ENCODE results near the gene UBXN6. TPM values are rescaled to one million over a fixed set of nuclear protein-coding genes. Genes with fewer than 3 reads are reported as not detected.

Gene UBXN6
- total RNA-seq, 5 donors from 2014 or later (not counting 1 experiment from before 2014, with no cell fraction given): 49.7 to 86.4 (median 76.5) TPM

GRCh38 chr19:4425537-4425936, 32.1 kb downstream of the UBXN6 start:
- no peak overlapping the region for H3K4me3 Mint-ChIP-seq
- ChIA-PET POLR2A (no interaction called here), CTCF (no interaction called here)
- H3K4me1 Mint-ChIP-seq: no peaks in the 10 kb centered on the region
- no CpG with 5 or more reads among the region's 6 CpGs for WGBS (ENCODE audit: insufficient coverage)
- no peak for DNase-seq
- peaks cover 26% of the 10 kb centered on the region for H3K36me3 Mint-ChIP-seq
- no peaks in the 10 kb centered on the region for H3K27me3 ChIP-seq (replicated peaks in 1 of 2; ENCODE audit: control insufficient read depth in 2 of 2, extremely low read depth in 1 of 2, insufficient read depth in 2 of 2, low read length in 1 of 2)
- H3K27me3 Mint-ChIP-seq: no peaks in the 10 kb centered on the region
- peaks cover 11 to 22% of the 10 kb centered on the region in 2 donors for H3K36me3 ChIP-seq (ENCODE audit: control insufficient read depth in 2 of 2, extremely low read depth in 1 of 2, insufficient read depth in 1 of 2, low read length in 1 of 2)
- no peak overlapping the region for H3K4me3 ChIP-seq (ENCODE audit: control insufficient read depth in 1 of 2, extremely low read depth in 1 of 2, low read length in 1 of 2)
- no peak overlapping the region for H3K27ac Mint-ChIP-seq
- H3K4me1 ChIP-seq (ENCODE audit: control insufficient read depth in 1 of 2, extremely low read depth in 1 of 2, insufficient read depth in 2 of 2, low read length in 2 of 2): no peaks in the 10 kb centered on the region
- no peaks in the 10 kb centered on the region for H3K9me3 ChIP-seq
- no peak for ATAC-seq (replicated peaks in 1 of 4)
- no peaks in the 10 kb centered on the region for H3K9me3 Mint-ChIP-seq
- no peak overlapping the region for H3K27ac ChIP-seq (ENCODE audit: low read length)

DNA sequence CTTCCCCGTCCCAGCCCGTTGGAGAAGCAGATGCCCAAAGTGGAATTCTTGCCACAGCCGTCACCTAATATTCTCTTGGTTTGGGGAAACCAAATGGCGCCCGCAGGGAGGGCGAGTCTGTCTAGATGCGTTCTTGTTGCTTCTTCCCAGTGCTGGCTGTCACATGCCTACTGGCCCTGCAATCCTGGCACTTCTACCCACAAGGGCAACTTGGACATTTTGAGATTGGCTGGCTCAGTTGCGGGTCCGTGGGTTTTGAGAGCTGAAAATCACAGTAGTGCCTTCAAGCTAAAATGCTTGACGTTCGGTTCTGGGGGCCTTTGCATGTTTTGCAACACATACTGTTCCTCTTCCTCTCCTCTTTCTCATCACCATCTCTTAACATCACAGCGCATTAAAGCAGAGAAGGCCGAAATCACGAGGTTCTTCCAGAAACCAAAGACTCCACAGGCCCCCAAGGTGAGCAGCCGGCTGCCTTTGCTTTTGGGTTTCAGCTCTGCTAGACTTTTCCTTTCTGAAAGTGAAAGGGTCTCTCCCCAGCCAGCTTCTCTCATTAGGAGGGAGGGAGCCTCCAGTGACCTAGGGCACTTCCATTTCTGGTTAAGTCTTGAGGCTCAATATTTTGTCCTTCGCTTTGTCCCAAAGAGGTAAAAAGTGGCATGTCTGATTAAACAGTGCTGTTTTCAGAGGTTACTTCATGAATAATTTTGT, 34.0 kb downstream of the UBXN6 start:
- no peaks in the 10 kb centered on the region for H3K27me3 Mint-ChIP-seq
- Histone ChIP-seq H3K27ac (ENCODE audit: low read length) (no peak overlapping the region), H3K4me1 (ENCODE audit: control insufficient read depth in 1 of 2, extremely low read depth in 1 of 2, insufficient read depth in 2 of 2, low read length in 2 of 2) (no peaks in the 10 kb centered on the region), H3K9me3 (no peaks in the 10 kb centered on the region), H3K36me3 (ENCODE audit: control insufficient read depth in 2 of 2, extremely low read depth in 1 of 2, insufficient read depth in 1 of 2, low read length in 1 of 2) (peaks cover 4 to 10% of the 10 kb centered on the region in 2 donors), H3K27me3 (replicated peaks in 1 of 2; ENCODE audit: control insufficient read depth in 2 of 2, extremely low read depth in 1 of 2, insufficient read depth in 2 of 2, low read length in 1 of 2) (no peaks in the 10 kb centered on the region), H3K4me3 (ENCODE audit: control insufficient read depth in 1 of 2, extremely low read depth in 1 of 2, low read length in 1 of 2) (no peak overlapping the region)
- H3K36me3 Mint-ChIP-seq: peaks cover 17% of the 10 kb centered on the region
- H3K27ac Mint-ChIP-seq: no peak overlapping the region
- CTCF ChIA-PET: no interaction called here
- ATAC-seq (replicated peaks in 1 of 4): no peak
- no peaks in the 10 kb centered on the region for H3K4me1 Mint-ChIP-seq
- H3K9me3 Mint-ChIP-seq: no peaks in the 10 kb centered on the region
- WGBS (ENCODE audit: insufficient coverage): 92% methylated on average over 11 of the region's 16 CpGs
- no peak for DNase-seq
- H3K4me3 Mint-ChIP-seq: no peak overlapping the region
- POLR2A ChIA-PET: no interaction called here

GRCh38 chr19:4416268-4416667, 41.3 kb downstream of the UBXN6 start:
- no peaks in the 10 kb centered on the region for H3K4me1 Mint-ChIP-seq
- H3K27ac ChIP-seq (ENCODE audit: low read length): no peak overlapping the region
- no peaks in the 10 kb centered on the region for H3K9me3 Mint-ChIP-seq
- ChIA-PET POLR2A (no interaction called here), CTCF (no interaction called here)
- no peak for ATAC-seq (replicated peaks in 1 of 4)
- H3K36me3 Mint-ChIP-seq: peaks cover 6% of the 10 kb centered on the region
- H3K27me3 Mint-ChIP-seq: no peaks in the 10 kb centered on the region
- no peaks in the 10 kb centered on the region for H3K4me1 ChIP-seq (ENCODE audit: control insufficient read depth in 1 of 2, extremely low read depth in 1 of 2, insufficient read depth in 2 of 2, low read length in 2 of 2)
- no peak overlapping the region for H3K4me3 Mint-ChIP-seq
- no peak overlapping the region for H3K4me3 ChIP-seq (ENCODE audit: control insufficient read depth in 1 of 2, extremely low read depth in 1 of 2, low read length in 1 of 2)
- DNase-seq: no peak
- 87% methylated on average over 3 of the region's 9 CpGs for WGBS (ENCODE audit: insufficient coverage)
- no peaks in the 10 kb centered on the region for H3K9me3 ChIP-seq
- no peaks in the 10 kb centered on the region for H3K27me3 ChIP-seq (replicated peaks in 1 of 2; ENCODE audit: control insufficient read depth in 2 of 2, extremely low read depth in 1 of 2, insufficient read depth in 2 of 2, low read length in 1 of 2)
- H3K36me3 ChIP-seq (ENCODE audit: control insufficient read depth in 2 of 2, extremely low read depth in 1 of 2, insufficient read depth in 1 of 2, low read length in 1 of 2): peaks cover 0 to 4% of the 10 kb centered on the region in 2 donors
- H3K27ac Mint-ChIP-seq: no peak overlapping the region

DNA sequence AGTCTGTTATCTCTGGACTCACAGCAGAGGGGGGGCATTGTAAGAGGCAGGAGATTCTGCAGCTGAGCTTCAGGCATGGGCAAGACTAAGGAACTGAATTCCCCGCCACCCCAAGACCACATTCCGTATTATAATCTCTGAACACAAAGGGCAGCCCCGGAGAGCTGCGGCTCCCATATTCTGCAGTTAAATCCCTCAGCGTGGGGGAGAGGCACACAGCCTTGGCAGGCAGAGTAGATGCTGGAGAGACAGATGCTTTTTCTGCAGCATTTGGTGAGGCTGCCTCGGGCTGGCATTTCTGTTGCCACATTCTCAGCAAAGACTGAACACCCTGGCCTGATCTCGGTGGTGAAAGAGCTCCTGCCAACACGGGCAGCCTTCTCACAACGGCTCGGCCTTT, 42.2 kb downstream of the UBXN6 start:
- no peak overlapping the region for H3K27ac ChIP-seq (ENCODE audit: low read length)
- Mint-ChIP-seq H3K4me3 (no peak overlapping the region), H3K9me3 (no peaks in the 10 kb centered on the region), H3K4me1 (no peaks in the 10 kb centered on the region), H3K27me3 (no peaks in the 10 kb centered on the region), H3K36me3 (peaks cover 6% of the 10 kb centered on the region), H3K27ac (no peak overlapping the region)
- no peak overlapping the region for H3K4me3 ChIP-seq (ENCODE audit: control insufficient read depth in 1 of 2, extremely low read depth in 1 of 2, low read length in 1 of 2)
- no peaks in the 10 kb centered on the region for H3K4me1 ChIP-seq (ENCODE audit: control insufficient read depth in 1 of 2, extremely low read depth in 1 of 2, insufficient read depth in 2 of 2, low read length in 2 of 2)
- DNase-seq (no peak), ATAC-seq (replicated peaks in 1 of 4) (no peak)
- CTCF ChIA-PET: no interaction called here
- H3K36me3 ChIP-seq (ENCODE audit: control insufficient read depth in 2 of 2, extremely low read depth in 1 of 2, insufficient read depth in 1 of 2, low read length in 1 of 2): peaks cover 0 to 4% of the 10 kb centered on the region in 2 donors
- H3K27me3 ChIP-seq (replicated peaks in 1 of 2; ENCODE audit: control insufficient read depth in 2 of 2, extremely low read depth in 1 of 2, insufficient read depth in 2 of 2, low read length in 1 of 2): no peaks in the 10 kb centered on the region
- H3K9me3 ChIP-seq: no peaks in the 10 kb centered on the region
- WGBS (ENCODE audit: insufficient coverage): 90% methylated on average over 9 of the region's 10 CpGs
- POLR2A ChIA-PET: interaction anchor here in 1 of 2 donors (0.6 kb wide), 1 partner anchor 312 kb away, joined by 9 read pairs; no protein-coding TSS in a partner anchor

GRCh38 chr19:4414800-4415321, 42.7 kb downstream of the UBXN6 start:
- no peaks in the 10 kb centered on the region for H3K4me1 Mint-ChIP-seq
- no peak overlapping the region for H3K27ac ChIP-seq (ENCODE audit: low read length)
- 100% methylated on average over 5 of the region's 9 CpGs for whole genome bisulfite sequencing (ENCODE audit: insufficient coverage)
- H3K4me1 ChIP-seq (ENCODE audit: control insufficient read depth in 1 of 2, extremely low read depth in 1 of 2, insufficient read depth in 2 of 2, low read length in 2 of 2): no peaks in the 10 kb centered on the region
- POLR2A ChIA-PET: interaction anchor here in 1 of 2 donors (0.5 kb wide), 1 partner anchor 84 kb away, joined by 4 read pairs; no protein-coding TSS in a partner anchor
- H3K27me3 Mint-ChIP-seq: no peaks in the 10 kb centered on the region
- no peak overlapping the region for H3K4me3 Mint-ChIP-seq
- H3K36me3 Mint-ChIP-seq: peaks cover 5% of the 10 kb centered on the region
- no peaks in the 10 kb centered on the region for H3K9me3 Mint-ChIP-seq
- no peak overlapping the region for H3K27ac Mint-ChIP-seq
- H3K36me3 ChIP-seq (ENCODE audit: control insufficient read depth in 2 of 2, extremely low read depth in 1 of 2, insufficient read depth in 1 of 2, low read length in 1 of 2): peaks cover 0 to 4% of the 10 kb centered on the region in 2 donors
- DNase-seq (no peak), ATAC-seq (replicated peaks in 1 of 4) (no peak)
- CTCF ChIA-PET: interaction anchor here in 1 of 2 donors (0.8 kb wide), 1 partner anchor 168 kb away, joined by 5 read pairs; the partner anchor contains the start of gene YJU2
- no peaks in the 10 kb centered on the region for H3K27me3 ChIP-seq (replicated peaks in 1 of 2; ENCODE audit: control insufficient read depth in 2 of 2, extremely low read depth in 1 of 2, insufficient read depth in 2 of 2, low read length in 1 of 2)
- H3K9me3 ChIP-seq: no peaks in the 10 kb centered on the region
- H3K4me3 ChIP-seq (ENCODE audit: control insufficient read depth in 1 of 2, extremely low read depth in 1 of 2, low read length in 1 of 2): no peak overlapping the region

GRCh38 chr19:4414144-4414799, 43.3 kb downstream of the UBXN6 start:
- Mint-ChIP-seq H3K4me1 (no peaks in the 10 kb centered on the region), H3K27me3 (no peaks in the 10 kb centered on the region), H3K4me3 (no peak overlapping the region), H3K9me3 (no peaks in the 10 kb centered on the region), H3K36me3 (peaks cover 3% of the 10 kb centered on the region), H3K27ac (no peak overlapping the region)
- Histone ChIP-seq H3K4me1 (ENCODE audit: control insufficient read depth in 1 of 2, extremely low read depth in 1 of 2, insufficient read depth in 2 of 2, low read length in 2 of 2) (no peaks in the 10 kb centered on the region), H3K4me3 (ENCODE audit: control insufficient read depth in 1 of 2, extremely low read depth in 1 of 2, low read length in 1 of 2) (no peak overlapping the region), H3K9me3 (no peaks in the 10 kb centered on the region), H3K27ac (ENCODE audit: low read length) (no peak overlapping the region), H3K36me3 (ENCODE audit: control insufficient read depth in 2 of 2, extremely low read depth in 1 of 2, insufficient read depth in 1 of 2, low read length in 1 of 2) (peaks cover 4 to 8% of the 10 kb centered on the region in 2 donors), H3K27me3 (replicated peaks in 1 of 2; ENCODE audit: control insufficient read depth in 2 of 2, extremely low read depth in 1 of 2, insufficient read depth in 2 of 2, low read length in 1 of 2) (no peaks in the 10 kb centered on the region)
- CTCF ChIA-PET: interaction anchor here in 1 of 2 donors (0.8 kb wide), 1 partner anchor 167 kb away, joined by 5 read pairs; the partner anchor contains the start of gene YJU2
- DNase-seq (no peak), ATAC-seq (replicated peaks in 1 of 4) (no peak)
- POLR2A ChIA-PET: interaction anchor here in 1 of 2 donors (0.5 kb wide), 1 partner anchor 84 kb away, joined by 4 read pairs; no protein-coding TSS in a partner anchor
- WGBS (ENCODE audit: insufficient coverage): 98% methylated on average over 6 of the region's 7 CpGs
